Measurements from ENCODE around the gene PIGT. TPM values are rescaled to one million over a fixed set of nuclear protein-coding genes. Genes with fewer than 3 reads are reported as not detected.

The PIGT gene
- polyA plus RNA-seq, 1 of the 3 experiments (the other 2 are of a cell fraction), result 144 TPM

- no peak for DNase-seq
- Histone ChIP-seq H3F3A (replicated peaks; ENCODE audit: insufficient read depth) (no peaks in the 10 kb centered on the region), H3K27me3 (ENCODE audit: insufficient read depth) (no peaks in the 10 kb centered on the region), H3K9me2 (no peaks in the 10 kb centered on the region), H3K4me1 (ENCODE audit: control insufficient read depth in 1 of 2, insufficient read depth in 2 of 2, low read depth in 1 of 2, low read length in 1 of 2) (peaks cover 0 to 23% of the 10 kb centered on the region in 2 experiments; a peak in 1 of 4 replicates), H3K9me3 (no peaks in the 10 kb centered on the region), H2AFZ (ENCODE audit: low read depth) (no peak overlapping the region), H3K4me2 (no peak overlapping the region), H3K79me2 (ENCODE audit: insufficient read depth) (no peaks in the 10 kb centered on the region), H3K4me3 (ENCODE audit: low read depth in 2 of 2, low read length in 1 of 2) (no peak overlapping the region), H4K20me1 (ENCODE audit: insufficient read depth) (no peaks in the 10 kb centered on the region), H3K27ac (ENCODE audit: low read depth in 2 of 2, low read length in 1 of 2) (no peak overlapping the region), H3K9ac (no peak overlapping the region), H3K36me3 (replicated peaks in 1 of 2; ENCODE audit: control insufficient read depth in 1 of 2, insufficient read depth in 2 of 2, low read length in 1 of 2) (peaks cover 0 to 10% of the 10 kb centered on the region in 2 experiments)
- CTCF ChIA-PET, result interaction anchor here (0.9 to 3.5 kb wide), 7 partner anchors 20 to 341 kb away, joined by 3 to 19 read pairs (median 4); partner anchors contain the start of gene SYS1
- 59% methylated on average over 2 of the region's 2 CpGs for WGBS (ENCODE audit: low lambda C conversion rate)
- POLR2A ChIA-PET, result no interaction called here
- TF ChIP-seq CTCF (IDR thresholded peaks at IDR 0.05) (no peak), ELF1 (IDR thresholded peaks at IDR 0.05) (no peak), NRF1 (IDR thresholded peaks at IDR 0.05; ENCODE audit: low read depth, low read length) (no peak), EP300 (IDR thresholded peaks at IDR 0.05; ENCODE audit: borderline replicate concordance in 1 of 2, low read depth in 1 of 2, low read length in 1 of 2) (no peak), RFX5 (IDR thresholded peaks at IDR 0.05; ENCODE audit: low read length) (no peak), PBX3 (IDR thresholded peaks at IDR 0.05) (no peak), YY1 (IDR thresholded peaks at IDR 0.05; ENCODE audit: low read depth) (no peak), FOSL2 (IDR thresholded peaks at IDR 0.05; ENCODE audit: borderline replicate concordance, low read depth) (no peak), JUND (IDR thresholded peaks at IDR 0.05) (no peak), MXI1 (IDR thresholded peaks at IDR 0.05; ENCODE audit: low read depth, low read length) (no peak), CHD2 (IDR thresholded peaks at IDR 0.05; ENCODE audit: low read length, partially characterized antibody) (no peak), USF1 (IDR thresholded peaks at IDR 0.05; ENCODE audit: borderline replicate concordance, low read depth) (no peak), SMC3 (IDR thresholded peaks at IDR 0.05; ENCODE audit: low read depth, low read length) (no peak), SIN3A (IDR thresholded peaks at IDR 0.05; ENCODE audit: borderline replicate concordance, low read depth, low read length) (no peak), FOXJ3 (CRISPR knock-in tag; IDR thresholded peaks at IDR 0.05) (no peak), ZBTB33 (IDR thresholded peaks at IDR 0.05; ENCODE audit: borderline replicate concordance, low read depth) (no peak), IRF3 (IDR thresholded peaks at IDR 0.05; ENCODE audit: low read depth, low read length) (no peak), RXRA (IDR thresholded peaks at IDR 0.05; ENCODE audit: borderline replicate concordance, low read depth) (no peak), GATA2 (CRISPR knock-in tag; IDR thresholded peaks at IDR 0.05) (no peak)
Measured at GRCh38 chr20:45429618-45430017, 13.7 kb downstream of the PIGT start.

All from SK-N-SH (cell line).